Measurements from ENCODE around the gene FOXI3.

FOXI3 gene

DNA sequence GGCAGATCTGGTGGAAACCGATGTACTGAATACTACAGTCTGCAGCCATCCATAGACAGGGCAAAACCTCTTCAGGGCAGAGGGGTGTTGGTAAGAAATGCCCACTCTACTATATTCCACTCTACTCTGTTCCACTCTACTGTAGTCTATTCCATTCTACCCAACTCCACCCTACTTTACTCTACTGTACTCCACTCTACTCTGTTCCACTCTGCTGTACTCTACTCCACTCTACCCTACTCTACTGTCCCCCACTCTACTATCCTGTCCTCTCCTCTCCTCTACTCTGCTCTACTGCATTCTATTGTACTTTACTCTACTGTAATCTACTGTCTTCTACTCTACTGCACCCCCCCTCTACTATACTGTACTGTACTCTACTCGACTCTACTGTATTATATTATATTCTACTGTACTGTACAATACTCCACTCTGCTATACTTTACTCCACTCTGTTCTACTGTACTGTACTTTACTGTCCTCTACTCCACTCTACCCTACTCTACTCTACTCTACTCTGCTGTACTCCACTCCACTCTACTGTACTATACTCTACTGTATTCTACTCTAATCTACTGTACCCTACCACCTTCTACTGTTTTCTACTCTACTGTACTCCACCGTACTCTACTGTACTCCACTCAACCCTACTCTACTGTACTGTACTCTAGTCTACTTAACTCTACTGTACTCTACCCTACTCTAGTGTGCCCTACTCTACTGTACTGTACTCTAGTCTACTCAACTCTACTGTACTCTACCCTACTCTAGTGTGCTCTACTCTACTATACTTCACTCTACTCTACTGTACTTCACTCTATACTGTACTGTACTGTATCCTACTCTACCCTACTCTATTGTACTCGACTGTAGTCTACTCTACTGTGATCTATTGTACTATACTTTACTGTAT is 17.0 kb upstream of the FOXI3 start:
- DNase-seq: no peak
- H3K27ac ChIP-seq (ENCODE audit: insufficient read depth, low read length, poor library complexity, severe bottlenecking): no peak overlapping the region

DNA sequence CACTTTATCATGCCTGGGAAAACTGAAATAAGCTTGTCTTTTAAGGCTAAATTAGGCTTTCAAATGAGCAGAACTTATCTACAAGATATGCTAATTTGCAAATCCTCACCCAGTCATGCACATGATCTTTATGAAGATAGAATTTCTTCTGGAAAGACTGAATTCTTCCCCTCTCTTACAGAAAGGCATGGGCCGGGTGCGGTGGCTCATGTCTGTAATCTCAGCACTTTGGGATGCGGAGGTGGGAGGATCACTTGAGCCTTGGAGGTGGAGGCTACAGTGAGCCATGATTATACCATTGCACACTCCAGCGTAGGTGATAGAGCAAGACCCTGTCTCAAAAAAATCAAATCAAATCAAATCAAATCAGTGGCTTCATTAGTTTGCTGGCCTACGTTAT is 11.7 kb upstream of the FOXI3 start:
- DNase-seq: no peak
- no peak overlapping the region for H3K27ac ChIP-seq (ENCODE audit: insufficient read depth, low read length, poor library complexity, severe bottlenecking)
- no peaks in the 10 kb centered on the region for H3K36me3 ChIP-seq (ENCODE audit: control insufficient read depth, insufficient read depth, low read length)
- H3K9me3 ChIP-seq (ENCODE audit: control insufficient read depth, low read length): no peaks in the 10 kb centered on the region
- H3K27me3 ChIP-seq (replicated peaks; ENCODE audit: control insufficient read depth, insufficient read depth, low read length, poor library complexity, severe bottlenecking): peaks cover 15% of the 10 kb centered on the region
- H3K4me1 ChIP-seq (ENCODE audit: control insufficient read depth, insufficient read depth, low read length, poor library complexity, severe bottlenecking): no peaks in the 10 kb centered on the region
- no peak overlapping the region for H3K4me3 ChIP-seq (ENCODE audit: insufficient read depth, low read depth, low read length, poor library complexity, severe bottlenecking)

More for the DNA sequence above, 17.0 kb upstream of the FOXI3 start:
- H3K9me3 ChIP-seq (ENCODE audit: control insufficient read depth, low read length): no peaks in the 10 kb centered on the region
- peaks cover 2% of the 10 kb centered on the region for H3K27me3 ChIP-seq (replicated peaks; ENCODE audit: control insufficient read depth, insufficient read depth, low read length, poor library complexity, severe bottlenecking)
- no peaks in the 10 kb centered on the region for H3K36me3 ChIP-seq (ENCODE audit: control insufficient read depth, insufficient read depth, low read length)
- H3K4me1 ChIP-seq (ENCODE audit: control insufficient read depth, insufficient read depth, low read length, poor library complexity, severe bottlenecking): no peaks in the 10 kb centered on the region
- no peak overlapping the region for H3K4me3 ChIP-seq (ENCODE audit: insufficient read depth, low read depth, low read length, poor library complexity, severe bottlenecking)

DNA sequence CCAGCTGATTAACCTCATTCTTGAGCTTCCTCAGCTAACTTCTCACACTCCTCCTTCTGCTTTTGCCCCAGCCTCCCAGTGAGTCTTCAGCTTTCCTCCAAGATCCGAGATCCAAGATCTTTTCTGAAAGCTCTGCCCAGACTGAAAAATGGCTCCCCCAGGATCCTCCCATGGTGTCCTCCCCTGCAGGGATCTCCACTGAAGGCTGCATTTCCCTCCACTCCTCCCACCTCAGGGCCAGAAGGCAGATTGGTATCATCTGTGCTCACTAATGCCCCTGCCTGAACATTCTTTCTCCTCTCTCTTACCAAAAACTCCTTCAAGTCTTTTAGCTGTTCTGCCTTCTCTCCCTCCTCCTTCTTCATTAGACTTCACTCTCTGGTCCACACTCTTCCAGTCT is 6.1 kb upstream of the FOXI3 start:
- no peak overlapping the region for H3K4me3 ChIP-seq (ENCODE audit: insufficient read depth, low read depth, low read length, poor library complexity, severe bottlenecking)
- no peaks in the 10 kb centered on the region for H3K9me3 ChIP-seq (ENCODE audit: control insufficient read depth, low read length)
- peaks cover 33% of the 10 kb centered on the region for H3K27me3 ChIP-seq (replicated peaks; ENCODE audit: control insufficient read depth, insufficient read depth, low read length, poor library complexity, severe bottlenecking)

DNA sequence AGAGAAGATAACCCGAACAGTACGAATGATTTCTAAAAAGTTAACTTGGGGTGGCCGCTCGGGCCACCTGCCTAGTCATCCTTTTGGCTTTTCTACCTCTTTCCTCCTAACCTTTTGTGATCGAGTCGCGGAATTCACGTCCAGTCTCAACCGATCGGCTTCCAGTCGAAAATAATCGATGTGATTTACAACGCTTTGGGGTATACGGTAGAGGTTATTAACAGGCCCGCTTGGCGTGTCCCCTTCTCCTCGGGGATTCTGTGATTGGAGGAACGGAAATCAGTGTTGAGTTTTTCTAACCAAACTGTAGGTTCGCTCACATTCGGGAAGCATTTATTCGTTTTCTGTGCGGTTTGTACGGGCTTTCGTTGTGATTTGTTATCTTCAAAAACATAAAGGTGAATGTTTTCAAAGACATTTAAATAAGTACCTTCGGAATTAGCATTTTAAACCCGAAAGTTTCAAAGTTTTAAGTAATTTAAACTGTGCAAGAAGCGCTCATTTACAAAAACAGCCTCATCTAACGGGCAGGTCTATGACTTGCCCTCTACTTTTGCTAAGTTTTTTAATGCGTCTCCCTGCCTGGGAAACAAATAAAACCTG is 588 bp upstream of the FOXI3 start:
- H3K9me3 ChIP-seq (ENCODE audit: control insufficient read depth, low read length): no peaks in the 10 kb centered on the region
- H3K4me1 ChIP-seq (ENCODE audit: control insufficient read depth, insufficient read depth, low read length, poor library complexity, severe bottlenecking): peaks cover 6% of the 10 kb centered on the region
- no peaks in the 10 kb centered on the region for H3K36me3 ChIP-seq (ENCODE audit: control insufficient read depth, insufficient read depth, low read length)
- H3K4me3 ChIP-seq (ENCODE audit: insufficient read depth, low read depth, low read length, poor library complexity, severe bottlenecking): no peak overlapping the region
- H3K27ac ChIP-seq (ENCODE audit: insufficient read depth, low read length, poor library complexity, severe bottlenecking): no peak overlapping the region
- DNase-seq: no peak
- peaks cover 36% of the 10 kb centered on the region for H3K27me3 ChIP-seq (replicated peaks; ENCODE audit: control insufficient read depth, insufficient read depth, low read length, poor library complexity, severe bottlenecking)

More for the DNA sequence above, 6.1 kb upstream of the FOXI3 start:
- H3K36me3 ChIP-seq (ENCODE audit: control insufficient read depth, insufficient read depth, low read length): no peaks in the 10 kb centered on the region
- DNase-seq: no peak
- no peak overlapping the region for H3K27ac ChIP-seq (ENCODE audit: insufficient read depth, low read length, poor library complexity, severe bottlenecking)
- H3K4me1 ChIP-seq (ENCODE audit: control insufficient read depth, insufficient read depth, low read length, poor library complexity, severe bottlenecking): no peaks in the 10 kb centered on the region

DNA sequence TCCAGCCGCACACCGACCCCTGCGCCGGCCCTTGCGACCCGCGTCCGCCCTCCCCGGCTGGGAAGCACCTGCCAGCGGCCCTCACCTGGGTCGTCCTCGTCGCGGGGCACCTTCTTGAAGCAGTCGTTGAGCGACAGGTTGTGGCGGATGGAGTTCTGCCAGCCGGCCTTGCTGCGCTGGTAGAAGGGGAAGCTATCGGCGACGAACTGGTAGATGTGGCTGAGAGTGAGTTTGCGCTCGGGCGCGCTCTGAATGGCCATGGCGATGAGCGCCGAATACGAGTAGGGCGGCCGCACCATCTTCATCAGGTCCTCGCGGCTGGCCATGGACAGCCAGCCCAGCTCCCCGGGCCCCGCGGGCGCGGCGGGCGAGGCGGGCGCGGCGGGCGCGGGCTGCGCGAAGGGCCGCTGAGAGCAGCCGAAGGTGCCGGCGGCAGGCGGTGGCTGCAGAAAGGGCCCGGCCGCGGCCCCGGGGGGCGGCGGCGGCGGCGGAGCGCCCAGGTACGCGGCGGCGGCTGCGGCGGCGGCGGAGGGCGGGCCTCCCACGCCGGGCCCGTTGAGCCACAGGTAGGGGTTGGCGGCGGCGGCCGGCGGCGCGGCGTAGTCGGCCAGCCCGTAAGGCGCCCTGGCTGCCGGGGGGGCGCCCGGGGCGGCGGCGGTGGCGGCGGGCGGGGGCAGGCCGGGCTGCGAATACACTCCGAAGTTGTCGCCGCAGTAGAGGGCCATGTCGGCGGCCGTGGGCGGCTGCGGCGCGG is 505 bp downstream of the FOXI3 start:
- Histone ChIP-seq H3K4me3 (ENCODE audit: insufficient read depth, low read depth, low read length, poor library complexity, severe bottlenecking) (no peak overlapping the region), H3K4me1 (ENCODE audit: control insufficient read depth, insufficient read depth, low read length, poor library complexity, severe bottlenecking) (peaks cover 6% of the 10 kb centered on the region), H3K27me3 (replicated peaks; ENCODE audit: control insufficient read depth, insufficient read depth, low read length, poor library complexity, severe bottlenecking) (peaks cover 35% of the 10 kb centered on the region), H3K9me3 (ENCODE audit: control insufficient read depth, low read length) (no peaks in the 10 kb centered on the region), H3K36me3 (ENCODE audit: control insufficient read depth, insufficient read depth, low read length) (no peaks in the 10 kb centered on the region), H3K27ac (ENCODE audit: insufficient read depth, low read length, poor library complexity, severe bottlenecking) (no peak overlapping the region)
- DNase-seq: no peak

DNA sequence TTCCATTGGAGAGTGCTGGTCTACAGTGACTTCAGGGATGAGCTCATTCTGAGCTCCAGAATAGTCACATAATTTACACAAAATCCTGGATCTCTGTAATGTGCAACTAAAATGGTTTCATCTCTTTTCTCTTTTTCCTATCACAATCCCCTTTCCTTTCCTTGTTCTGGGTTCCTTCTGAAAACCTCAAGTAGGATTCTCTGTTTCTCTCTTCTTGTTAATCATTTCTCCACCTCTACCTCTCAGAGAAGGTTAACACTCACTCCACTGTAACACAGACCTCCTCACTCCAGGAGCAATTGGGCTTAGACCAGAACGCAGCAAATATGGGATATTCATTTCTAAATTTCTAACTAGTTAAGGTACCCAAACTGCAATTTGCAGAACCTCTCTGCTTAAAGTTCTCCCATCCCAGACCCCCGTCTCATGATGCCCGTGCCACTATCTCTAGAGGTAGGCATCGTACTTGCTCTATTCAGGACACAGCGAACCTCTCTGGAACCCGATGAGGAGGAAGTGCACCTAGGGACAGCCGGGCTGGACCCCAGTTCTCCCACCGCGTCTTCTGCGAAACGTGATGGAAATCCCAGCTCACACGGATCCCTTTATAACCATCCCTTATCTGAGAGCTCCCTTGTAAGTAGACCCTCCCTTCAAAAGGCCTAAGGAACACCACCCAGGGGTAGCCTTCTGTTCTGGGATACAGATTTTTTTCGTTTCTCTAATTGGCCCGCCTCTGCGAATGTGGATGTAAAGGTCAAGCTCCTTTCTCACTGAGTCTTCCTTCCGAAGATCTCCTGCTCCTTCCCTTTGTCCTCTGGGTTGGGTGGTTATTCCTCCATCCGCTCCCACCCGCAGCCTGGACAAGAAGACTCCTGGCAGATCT is 1.3 kb downstream of the FOXI3 start:
- H3K36me3 ChIP-seq (ENCODE audit: control insufficient read depth, insufficient read depth, low read length): no peaks in the 10 kb centered on the region
- no peak for DNase-seq
- no peak overlapping the region for H3K27ac ChIP-seq (ENCODE audit: insufficient read depth, low read length, poor library complexity, severe bottlenecking)
- no peak overlapping the region for H3K4me3 ChIP-seq (ENCODE audit: insufficient read depth, low read depth, low read length, poor library complexity, severe bottlenecking)
- peaks cover 6% of the 10 kb centered on the region for H3K4me1 ChIP-seq (ENCODE audit: control insufficient read depth, insufficient read depth, low read length, poor library complexity, severe bottlenecking)
- no peaks in the 10 kb centered on the region for H3K9me3 ChIP-seq (ENCODE audit: control insufficient read depth, low read length)
- H3K27me3 ChIP-seq (replicated peaks; ENCODE audit: control insufficient read depth, insufficient read depth, low read length, poor library complexity, severe bottlenecking): peaks cover 31% of the 10 kb centered on the region

DNA sequence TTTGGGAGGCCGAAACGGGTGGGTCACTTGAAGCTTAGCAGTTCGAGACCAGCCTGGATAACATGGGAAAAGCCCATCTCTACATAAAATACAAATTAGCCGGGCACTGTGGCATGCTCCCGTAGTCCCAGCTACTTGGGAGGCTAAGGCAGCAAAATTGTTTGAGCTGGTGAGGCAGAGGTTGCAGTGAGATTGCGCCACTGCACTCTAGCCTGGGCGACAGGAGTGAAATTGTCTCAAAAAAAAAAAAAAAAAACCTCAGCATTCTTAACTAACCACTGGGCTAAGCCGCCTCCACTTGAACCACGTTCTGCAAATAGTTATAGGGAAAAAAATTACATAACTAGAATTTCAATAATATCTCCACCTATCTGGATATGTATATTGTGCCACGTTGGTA is 2.3 kb downstream of the FOXI3 start:
- H3K27me3 ChIP-seq (replicated peaks; ENCODE audit: control insufficient read depth, insufficient read depth, low read length, poor library complexity, severe bottlenecking): peaks cover 30% of the 10 kb centered on the region
- no peaks in the 10 kb centered on the region for H3K9me3 ChIP-seq (ENCODE audit: control insufficient read depth, low read length)
- no peak for DNase-seq
- H3K27ac ChIP-seq (ENCODE audit: insufficient read depth, low read length, poor library complexity, severe bottlenecking): no peak overlapping the region
- no peaks in the 10 kb centered on the region for H3K36me3 ChIP-seq (ENCODE audit: control insufficient read depth, insufficient read depth, low read length)
- peaks cover 6% of the 10 kb centered on the region for H3K4me1 ChIP-seq (ENCODE audit: control insufficient read depth, insufficient read depth, low read length, poor library complexity, severe bottlenecking)
- H3K4me3 ChIP-seq (ENCODE audit: insufficient read depth, low read depth, low read length, poor library complexity, severe bottlenecking): no peak overlapping the region

DNA sequence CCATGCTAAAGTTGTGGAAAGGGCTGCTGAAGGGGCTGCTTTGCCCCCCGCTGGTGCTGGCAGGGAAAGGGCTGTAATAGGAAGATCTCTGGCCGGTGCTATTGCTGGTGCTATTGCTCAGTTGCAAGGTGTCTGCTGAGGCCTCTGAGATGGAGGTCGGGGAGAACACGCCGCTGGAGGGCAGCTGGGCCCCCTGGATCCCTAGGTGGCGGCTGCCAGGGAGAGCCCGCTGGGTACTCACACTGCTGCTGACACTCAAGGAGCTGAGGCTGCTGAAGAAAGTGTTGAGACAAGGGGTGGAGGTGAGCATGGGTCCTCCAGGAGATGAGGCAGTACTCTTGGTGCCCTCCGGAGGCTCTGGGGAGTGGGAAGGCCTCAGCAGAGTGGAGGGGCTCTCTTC is 4.2 kb downstream of the FOXI3 start:
- Histone ChIP-seq H3K9me3 (ENCODE audit: control insufficient read depth, low read length) (no peaks in the 10 kb centered on the region), H3K4me1 (ENCODE audit: control insufficient read depth, insufficient read depth, low read length, poor library complexity, severe bottlenecking) (peaks cover 6% of the 10 kb centered on the region), H3K36me3 (ENCODE audit: control insufficient read depth, insufficient read depth, low read length) (no peaks in the 10 kb centered on the region), H3K27ac (ENCODE audit: insufficient read depth, low read length, poor library complexity, severe bottlenecking) (no peak overlapping the region), H3K4me3 (ENCODE audit: insufficient read depth, low read depth, low read length, poor library complexity, severe bottlenecking) (no peak overlapping the region), H3K27me3 (replicated peaks; ENCODE audit: control insufficient read depth, insufficient read depth, low read length, poor library complexity, severe bottlenecking) (peaks cover 16% of the 10 kb centered on the region)
- no peak for DNase-seq

DNA sequence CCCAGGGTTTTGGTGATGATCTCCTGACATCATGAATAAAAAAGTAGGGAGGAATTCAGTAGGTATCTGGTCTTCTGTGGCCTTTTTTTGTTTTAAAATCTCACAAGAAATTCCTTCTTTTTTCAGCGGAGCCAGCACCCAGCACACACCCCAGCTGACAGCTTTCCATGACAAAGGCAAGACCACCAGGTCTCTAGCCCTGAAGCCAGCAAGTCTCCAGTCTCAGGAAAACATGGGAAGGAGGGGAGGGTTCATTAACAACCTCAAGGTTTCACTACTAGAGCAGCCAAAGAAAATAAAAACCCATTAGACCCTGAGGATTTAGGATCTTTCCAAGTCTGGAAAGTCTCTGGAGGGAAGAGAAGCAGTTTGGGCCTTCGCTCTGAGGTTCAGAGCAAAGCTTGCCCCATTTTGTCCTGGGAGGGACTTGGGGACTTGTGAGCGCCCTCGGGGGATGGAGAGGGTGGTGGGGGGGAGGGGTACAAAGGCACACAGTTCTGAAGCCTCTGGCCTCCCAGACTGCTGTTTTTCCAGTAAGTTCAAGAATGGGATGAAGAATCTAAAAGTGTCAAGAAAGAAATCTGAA is 9.0 kb downstream of the FOXI3 start:
- Histone ChIP-seq H3K36me3 (ENCODE audit: control insufficient read depth, insufficient read depth, low read length) (no peaks in the 10 kb centered on the region), H3K27ac (ENCODE audit: insufficient read depth, low read length, poor library complexity, severe bottlenecking) (no peak overlapping the region), H3K27me3 (replicated peaks; ENCODE audit: control insufficient read depth, insufficient read depth, low read length, poor library complexity, severe bottlenecking) (no peaks in the 10 kb centered on the region), H3K4me1 (ENCODE audit: control insufficient read depth, insufficient read depth, low read length, poor library complexity, severe bottlenecking) (no peaks in the 10 kb centered on the region), H3K9me3 (ENCODE audit: control insufficient read depth, low read length) (no peaks in the 10 kb centered on the region), H3K4me3 (ENCODE audit: insufficient read depth, low read depth, low read length, poor library complexity, severe bottlenecking) (no peak overlapping the region)
- no peak for DNase-seq
